ENCODE results near the gene SFRP5. TPM values are rescaled to one million over a fixed set of nuclear protein-coding genes. Genes with fewer than 3 reads are reported as not detected.

The SFRP5 gene
- total RNA-seq, 4 donors from 2014 or later: 0.24 to 59.1 TPM; not detected in 2

DNA sequence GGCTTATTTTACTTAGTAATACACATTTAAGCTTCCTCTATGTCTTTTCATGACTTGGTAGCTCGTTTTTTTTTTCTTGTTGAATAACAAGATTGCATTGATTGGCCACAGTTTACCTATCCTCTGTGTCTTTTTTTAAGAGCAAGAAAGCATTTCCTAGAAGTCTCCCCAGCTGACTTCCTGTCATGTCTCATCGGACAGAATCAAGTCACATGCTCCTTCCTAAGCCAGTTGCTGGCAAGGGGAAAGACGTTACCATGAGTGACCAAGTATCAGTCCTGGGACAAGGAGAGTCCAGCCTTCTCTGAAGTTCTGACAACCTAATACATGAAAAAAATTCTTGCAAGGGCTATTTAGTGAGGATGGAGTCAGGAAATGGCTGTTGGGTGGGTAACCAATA, 24.9 kb upstream of the SFRP5 start:
- Histone ChIP-seq H3K27ac (no peak overlapping the region), H3K9me3 (no peaks in the 10 kb centered on the region), H3K27me3 (no peaks in the 10 kb centered on the region), H3K4me1 (no peaks in the 10 kb centered on the region), H3K36me3 (no peaks in the 10 kb centered on the region), H3K4me3 (no peak overlapping the region)
- no peak for DNase-seq
- intact Hi-C loops (cut with DNase I; ENCODE audit: low total_unique reads): no loop called here
- TF ChIP-seq POLR2A (IDR thresholded peaks at IDR 0.05): no peak
- TF ChIP-seq, protein P1, sequence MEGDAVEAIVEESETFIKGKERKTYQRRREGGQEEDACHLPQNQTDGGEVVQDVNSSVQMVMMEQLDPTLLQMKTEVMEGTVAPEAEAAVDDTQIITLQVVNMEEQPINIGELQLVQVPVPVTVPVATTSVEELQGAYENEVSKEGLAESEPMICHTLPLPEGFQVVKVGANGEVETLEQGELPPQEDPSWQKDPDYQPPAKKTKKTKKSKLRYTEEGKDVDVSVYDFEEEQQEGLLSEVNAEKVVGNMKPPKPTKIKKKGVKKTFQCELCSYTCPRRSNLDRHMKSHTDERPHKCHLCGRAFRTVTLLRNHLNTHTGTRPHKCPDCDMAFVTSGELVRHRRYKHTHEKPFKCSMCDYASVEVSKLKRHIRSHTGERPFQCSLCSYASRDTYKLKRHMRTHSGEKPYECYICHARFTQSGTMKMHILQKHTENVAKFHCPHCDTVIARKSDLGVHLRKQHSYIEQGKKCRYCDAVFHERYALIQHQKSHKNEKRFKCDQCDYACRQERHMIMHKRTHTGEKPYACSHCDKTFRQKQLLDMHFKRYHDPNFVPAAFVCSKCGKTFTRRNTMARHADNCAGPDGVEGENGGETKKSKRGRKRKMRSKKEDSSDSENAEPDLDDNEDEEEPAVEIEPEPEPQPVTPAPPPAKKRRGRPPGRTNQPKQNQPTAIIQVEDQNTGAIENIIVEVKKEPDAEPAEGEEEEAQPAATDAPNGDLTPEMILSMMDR (IDR thresholded peaks at IDR 0.05): no peak

DNA sequence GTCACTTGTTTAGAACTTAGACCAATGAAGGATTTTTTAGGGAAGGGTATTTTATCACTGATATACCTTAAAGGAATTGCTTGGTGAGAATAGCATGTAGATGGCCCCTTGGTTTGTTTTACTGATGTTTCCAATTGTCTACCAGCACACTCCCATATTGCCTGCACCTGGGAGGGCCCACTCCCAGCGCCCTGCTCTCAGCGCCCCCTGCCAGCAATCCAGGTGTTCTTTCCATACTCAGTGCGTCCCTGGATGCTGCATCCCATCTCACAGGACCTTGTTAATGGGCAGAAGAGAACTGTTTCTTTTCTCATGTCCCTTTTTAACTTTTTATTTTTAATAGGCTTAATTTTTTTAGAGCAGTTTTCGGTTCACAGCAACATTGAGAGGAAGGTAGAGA, 24.1 kb upstream of the SFRP5 start:
- intact Hi-C loops (cut with DNase I; ENCODE audit: low total_unique reads): no loop called here
- no peaks in the 10 kb centered on the region for H3K36me3 ChIP-seq
- no peak for DNase-seq
- H3K4me1 ChIP-seq: no peaks in the 10 kb centered on the region
- H3K9me3 ChIP-seq: no peaks in the 10 kb centered on the region
- H3K4me3 ChIP-seq: no peak overlapping the region
- TF ChIP-seq POLR2A (IDR thresholded peaks at IDR 0.05): no peak
- TF ChIP-seq, protein P1 (IDR thresholded peaks at IDR 0.05): no peak
- H3K27ac ChIP-seq: no peak overlapping the region
- H3K27me3 ChIP-seq: no peaks in the 10 kb centered on the region

DNA sequence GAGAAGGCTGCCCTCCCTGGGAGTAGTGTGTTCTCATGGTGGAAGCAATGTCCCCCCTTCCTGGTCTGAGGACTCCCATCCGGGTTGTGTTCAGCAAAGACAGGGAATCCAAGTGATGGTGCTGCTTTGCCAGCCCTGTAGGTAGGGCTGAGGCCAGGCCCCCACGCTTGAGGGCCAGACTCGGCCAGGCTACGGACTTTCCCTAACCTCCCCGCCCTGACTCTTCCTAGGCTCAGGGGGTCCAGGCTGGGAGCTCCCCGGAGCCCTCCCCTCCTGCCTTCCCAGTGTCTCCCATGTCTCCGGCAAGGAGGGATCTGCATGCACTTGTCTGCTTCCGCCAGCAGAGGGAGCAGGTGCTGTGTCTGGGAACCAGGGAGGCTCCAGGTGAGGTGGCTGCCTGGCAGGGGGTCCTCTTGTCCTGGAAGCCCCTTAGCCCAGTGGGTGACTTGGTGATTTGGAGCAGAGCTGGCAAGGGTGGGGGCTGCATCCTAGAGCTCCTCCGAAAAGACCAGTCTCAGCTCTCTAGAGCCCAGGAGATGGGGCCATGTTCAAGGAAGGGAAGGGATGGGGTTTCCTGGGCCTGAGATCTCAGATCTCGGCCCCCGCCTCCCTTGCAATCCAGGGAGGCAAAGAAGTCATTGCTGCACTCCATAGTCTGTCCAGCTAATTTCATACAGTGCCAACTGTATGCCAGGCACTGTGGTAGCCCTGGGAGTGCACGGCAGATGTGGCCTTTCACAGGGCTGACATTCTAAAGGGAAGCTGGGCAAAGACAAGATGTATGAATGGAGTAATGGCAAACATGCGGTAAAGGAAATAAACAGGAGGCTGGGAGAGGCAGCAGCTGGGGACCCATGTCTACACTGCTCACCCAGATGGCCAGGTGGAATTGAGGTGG, 20.3 kb upstream of the SFRP5 start:
- no peaks in the 10 kb centered on the region for H3K9me3 ChIP-seq
- no peaks in the 10 kb centered on the region for H3K4me1 ChIP-seq
- no peaks in the 10 kb centered on the region for H3K27me3 ChIP-seq
- no peak overlapping the region for H3K27ac ChIP-seq
- no peak overlapping the region for H3K4me3 ChIP-seq
- intact Hi-C loops (cut with DNase I; ENCODE audit: low total_unique reads): no loop called here
- no peaks in the 10 kb centered on the region for H3K36me3 ChIP-seq
- peak; percentile 31 to 50 for DNase-seq
- TF ChIP-seq, protein P1 (IDR thresholded peaks at IDR 0.05): peak; percentile 65 to 79 (median 72)
- TF ChIP-seq POLR2A (IDR thresholded peaks at IDR 0.05): no peak

DNA sequence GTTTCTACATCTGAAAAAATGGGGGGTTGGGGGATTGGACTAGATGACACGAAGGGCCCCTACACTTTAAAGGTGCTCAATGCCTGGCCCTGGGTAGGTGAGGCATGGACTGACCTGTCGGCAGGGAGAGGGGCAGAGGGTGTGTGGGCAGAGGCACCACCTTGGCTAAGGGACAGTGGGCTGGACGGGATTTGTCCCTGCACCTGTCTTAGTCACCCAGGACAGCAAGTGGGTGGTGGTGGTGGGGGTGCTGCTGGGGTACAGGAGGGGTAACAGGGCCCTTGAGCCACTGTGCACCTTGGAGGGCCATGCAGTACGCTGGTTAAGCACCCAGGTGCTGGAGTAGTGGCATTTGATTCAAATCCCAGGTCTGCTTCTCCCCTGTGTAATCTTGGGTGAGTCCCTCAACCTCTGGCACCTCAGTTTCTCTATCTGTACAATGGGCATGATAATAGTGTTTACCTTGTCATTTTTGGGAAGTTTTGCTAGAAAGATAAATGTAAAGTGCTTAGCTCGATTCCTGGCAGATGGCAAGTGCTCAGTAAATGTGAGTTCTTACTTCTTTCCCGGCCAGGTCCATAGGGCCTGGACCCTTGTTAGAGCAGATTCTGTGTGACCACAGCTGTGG, 18.1 kb upstream of the SFRP5 start:
- no peaks in the 10 kb centered on the region for H3K4me1 ChIP-seq
- H3K9me3 ChIP-seq: no peaks in the 10 kb centered on the region
- intact Hi-C loops (cut with DNase I; ENCODE audit: low total_unique reads): no loop called here
- no peaks in the 10 kb centered on the region for H3K27me3 ChIP-seq
- no peak overlapping the region for H3K27ac ChIP-seq
- DNase-seq: no peak
- no peak overlapping the region for H3K4me3 ChIP-seq
- H3K36me3 ChIP-seq: no peaks in the 10 kb centered on the region
- no peak for TF ChIP-seq POLR2A (IDR thresholded peaks at IDR 0.05)
- TF ChIP-seq, protein P1 (IDR thresholded peaks at IDR 0.05): no peak

All from uterus (tissue), 4 donors.